ENCODE measurements around the gene P2RX1.

P2RX1 gene

GRCh38 chr17:3896108-3896967, 19.9 kb downstream of the P2RX1 start:
- no peaks in the 10 kb centered on the region for H3K9me2 ChIP-seq (ENCODE audit: low read depth, low read length)

GRCh38 chr17:3895354-3895753, 20.9 kb downstream of the P2RX1 start:
- no peak overlapping the region for H2AFZ ChIP-seq (ENCODE audit: low read length)

More at GRCh38 chr17:3896108-3896967, 19.9 kb downstream of the P2RX1 start:
- Histone ChIP-seq H3K4me3 (ENCODE audit: low read depth, low read length, poor library complexity, severe bottlenecking) (no peak overlapping the region), H3K9ac (ENCODE audit: low read length) (no peak overlapping the region), H4K20me1 (ENCODE audit: insufficient read depth, low read length) (no peaks in the 10 kb centered on the region), H3K4me1 (ENCODE audit: insufficient read depth, low read length, severe bottlenecking) (peaks cover 22% of the 10 kb centered on the region), H3K79me2 (ENCODE audit: insufficient read depth, low read length) (no peaks in the 10 kb centered on the region), H3F3A (ENCODE audit: insufficient read depth, low read length) (no peaks in the 10 kb centered on the region), H2AFZ (ENCODE audit: low read length) (no peak overlapping the region), H3K36me3 (ENCODE audit: insufficient read depth, low read length) (no peaks in the 10 kb centered on the region), H3K9me3 (ENCODE audit: low read length) (no peaks in the 10 kb centered on the region), H3K27me3 (ENCODE audit: insufficient read depth, low read length) (peaks cover 8% of the 10 kb centered on the region; the same call in 1 of the 2 replicates), H3K4me2 (ENCODE audit: low read length) (no peak overlapping the region), H3K27ac (ENCODE audit: low read depth, low read length, poor library complexity, severe bottlenecking) (no peak overlapping the region)
- TF ChIP-seq EZH2 (IDR thresholded peaks at IDR 0.05; ENCODE audit: borderline replicate concordance, low read length) (no peak), CTCF (IDR thresholded peaks at IDR 0.05; ENCODE audit: low read length) (no peak)

GRCh38 chr17:3894911-3895343, 21.3 kb downstream of the P2RX1 start:
- H3K4me2 ChIP-seq (ENCODE audit: low read length) = no peak overlapping the region
- no peak overlapping the region for H3K4me3 ChIP-seq (ENCODE audit: low read depth, low read length, poor library complexity, severe bottlenecking)
- no peak overlapping the region for H3K9ac ChIP-seq (ENCODE audit: low read length)
- peaks cover 22% of the 10 kb centered on the region for H3K4me1 ChIP-seq (ENCODE audit: insufficient read depth, low read length, severe bottlenecking)
- H3K79me2 ChIP-seq (ENCODE audit: insufficient read depth, low read length) = no peaks in the 10 kb centered on the region
- no peak overlapping the region for H2AFZ ChIP-seq (ENCODE audit: low read length)
- no peaks in the 10 kb centered on the region for H3K36me3 ChIP-seq (ENCODE audit: insufficient read depth, low read length)
- H4K20me1 ChIP-seq (ENCODE audit: insufficient read depth, low read length) = no peaks in the 10 kb centered on the region
- no peaks in the 10 kb centered on the region for H3F3A ChIP-seq (ENCODE audit: insufficient read depth, low read length)
- no peak overlapping the region for H3K27ac ChIP-seq (ENCODE audit: low read depth, low read length, poor library complexity, severe bottlenecking)
- H3K27me3 ChIP-seq (ENCODE audit: insufficient read depth, low read length) = peaks cover 8% of the 10 kb centered on the region; the same call in 1 of the 2 replicates
- no peaks in the 10 kb centered on the region for H3K9me2 ChIP-seq (ENCODE audit: low read depth, low read length)
- H3K9me3 ChIP-seq (ENCODE audit: low read length) = no peaks in the 10 kb centered on the region
- no peak for TF ChIP-seq EZH2 (IDR thresholded peaks at IDR 0.05; ENCODE audit: borderline replicate concordance, low read length)
- no peak for TF ChIP-seq CTCF (IDR thresholded peaks at IDR 0.05; ENCODE audit: low read length)

More at GRCh38 chr17:3895354-3895753, 20.9 kb downstream of the P2RX1 start:
- Histone ChIP-seq H3K4me1 (ENCODE audit: insufficient read depth, low read length, severe bottlenecking) (peaks cover 22% of the 10 kb centered on the region), H3K27me3 (ENCODE audit: insufficient read depth, low read length) (peaks cover 8% of the 10 kb centered on the region; the same call in 1 of the 2 replicates), H3K4me3 (ENCODE audit: low read depth, low read length, poor library complexity, severe bottlenecking) (no peak overlapping the region), H3K9ac (ENCODE audit: low read length) (no peak overlapping the region), H3K36me3 (ENCODE audit: insufficient read depth, low read length) (no peaks in the 10 kb centered on the region), H3K4me2 (ENCODE audit: low read length) (no peak overlapping the region), H4K20me1 (ENCODE audit: insufficient read depth, low read length) (no peaks in the 10 kb centered on the region), H3F3A (ENCODE audit: insufficient read depth, low read length) (no peaks in the 10 kb centered on the region), H3K9me2 (ENCODE audit: low read depth, low read length) (no peaks in the 10 kb centered on the region), H3K79me2 (ENCODE audit: insufficient read depth, low read length) (no peaks in the 10 kb centered on the region), H3K27ac (ENCODE audit: low read depth, low read length, poor library complexity, severe bottlenecking) (no peak overlapping the region), H3K9me3 (ENCODE audit: low read length) (no peaks in the 10 kb centered on the region)
- TF ChIP-seq EZH2 (IDR thresholded peaks at IDR 0.05; ENCODE audit: borderline replicate concordance, low read length) = no peak
- TF ChIP-seq CTCF (IDR thresholded peaks at IDR 0.05; ENCODE audit: low read length) = no peak
